Right forelimb (tissue), 1 donor: ENCODE measurements around the gene HBG1.

Experiments
- DNase-seq: peaks from one replicate; pipeline ENCODE4 v3.0.0-alpha.2; 2018

Gene HBG1

DNA sequence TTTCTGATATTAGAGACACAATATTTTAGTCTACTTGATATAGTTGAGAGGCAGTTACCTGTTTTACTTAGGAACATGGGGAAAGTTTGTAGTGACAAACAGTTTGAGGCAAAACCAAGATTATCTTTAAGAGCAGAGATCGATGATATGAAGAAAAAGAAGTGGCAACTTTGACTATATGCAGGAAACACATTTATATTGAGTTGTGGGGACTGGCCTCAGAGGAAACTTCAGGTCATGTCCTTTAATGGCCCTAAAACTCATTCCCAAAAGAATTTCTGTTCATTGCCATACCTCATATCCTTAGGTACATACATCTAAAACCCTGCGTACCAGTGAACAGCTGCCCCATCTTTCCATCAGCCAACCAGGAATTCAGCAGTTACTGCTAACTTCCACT, 4.5 kb downstream of the HBG1 start:
- no peak for DNase-seq

DNA sequence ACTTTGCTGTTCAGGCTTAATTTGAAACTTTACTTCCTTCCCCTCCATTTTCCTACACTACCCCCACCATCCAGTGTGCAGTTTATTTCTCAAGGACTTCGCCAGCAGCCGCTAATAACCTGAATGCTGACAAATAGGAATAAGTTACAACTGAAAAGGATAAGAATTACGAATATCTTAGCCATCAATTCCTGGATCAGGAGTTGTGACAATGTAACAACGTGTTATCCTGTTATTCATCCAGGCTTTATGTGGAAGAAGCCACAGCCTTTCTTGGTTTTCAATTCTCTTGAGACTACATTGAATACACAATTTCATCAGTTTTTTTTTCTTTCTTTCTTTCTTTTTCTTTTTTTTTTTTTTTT, 5.9 kb downstream of the HBG1 start:
- DNase-seq, result no peak

DNA sequence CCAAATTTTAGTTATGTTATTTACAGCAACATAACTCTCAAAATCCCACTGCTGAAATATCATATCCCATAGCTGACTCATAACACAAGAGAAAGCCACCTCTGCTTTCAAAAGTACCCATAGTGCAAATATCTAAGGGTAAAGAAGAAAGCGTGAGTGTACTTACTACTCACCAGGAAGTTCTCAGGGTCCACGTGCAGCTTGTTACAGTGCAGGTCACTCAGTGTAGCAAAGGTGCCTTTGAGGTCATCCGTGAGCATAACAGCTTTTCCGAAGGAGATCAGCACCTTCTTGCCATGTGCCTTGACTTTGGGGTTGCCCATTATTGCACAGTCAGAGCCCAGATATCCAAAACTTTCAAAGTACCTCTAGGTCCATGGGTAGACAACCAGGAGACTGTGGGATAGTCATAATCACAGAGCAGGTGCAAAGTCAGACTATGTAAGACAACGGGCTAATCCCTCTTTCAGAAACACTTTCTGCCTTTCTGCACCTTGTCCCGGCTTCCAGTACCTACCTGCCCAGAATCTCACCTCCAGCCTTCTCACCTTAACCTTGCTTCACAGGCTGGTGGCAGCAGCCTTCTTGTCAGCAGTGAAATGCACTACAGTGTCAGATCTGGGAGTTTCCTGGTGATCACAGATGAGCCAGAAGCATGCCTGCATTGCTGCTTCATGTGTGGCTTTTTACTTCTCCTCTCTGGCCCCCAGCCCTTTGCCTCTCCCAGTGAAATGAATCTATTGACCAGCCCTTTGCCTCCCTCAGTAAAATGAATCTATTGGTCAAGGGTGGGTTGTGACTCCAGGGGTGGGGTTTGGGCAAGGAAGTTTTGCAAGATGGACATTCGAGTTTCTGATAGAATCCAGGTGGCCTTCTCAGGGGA, 6.5 kb downstream of the HBG1 start:
- no peak for DNase-seq

DNA sequence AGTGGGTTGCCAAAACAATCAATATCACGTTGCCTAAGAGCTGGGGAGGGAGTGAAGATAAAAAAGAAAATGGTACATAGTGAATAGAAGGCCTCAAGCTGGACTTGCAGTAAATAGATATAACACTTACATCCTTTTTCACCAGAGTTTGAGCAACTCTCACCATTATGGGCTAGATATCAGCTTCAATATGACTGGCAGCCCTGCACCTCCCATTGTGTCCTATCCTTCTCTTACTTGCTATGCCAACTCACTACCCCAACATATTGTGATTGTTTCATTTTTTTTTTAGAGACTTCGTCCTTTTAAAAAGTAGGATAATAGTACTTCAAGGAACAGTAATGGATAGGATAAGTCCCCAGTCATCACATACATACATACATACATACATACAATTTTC, 7.4 kb downstream of the HBG1 start:
- DNase-seq, result no peak

DNA sequence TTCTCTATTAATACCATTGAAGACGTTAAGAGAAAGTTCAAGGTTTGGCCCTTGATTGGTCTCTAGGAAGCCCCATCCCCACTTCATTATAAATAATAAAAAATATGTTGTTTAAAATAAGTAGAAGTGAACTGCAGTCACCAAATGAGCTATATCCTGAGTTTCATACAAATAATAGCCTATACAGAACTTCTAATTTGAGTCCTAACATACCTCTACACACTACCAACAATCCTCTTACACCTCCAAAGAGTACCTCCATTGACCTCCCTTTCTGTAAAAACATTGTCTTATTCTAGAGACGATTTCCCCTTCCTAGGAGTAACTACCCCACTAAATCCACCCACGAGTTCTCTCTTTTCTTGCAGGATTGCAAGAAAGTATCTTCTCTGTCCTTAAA, 8.2 kb downstream of the HBG1 start:
- DNase-seq, result no peak

DNA sequence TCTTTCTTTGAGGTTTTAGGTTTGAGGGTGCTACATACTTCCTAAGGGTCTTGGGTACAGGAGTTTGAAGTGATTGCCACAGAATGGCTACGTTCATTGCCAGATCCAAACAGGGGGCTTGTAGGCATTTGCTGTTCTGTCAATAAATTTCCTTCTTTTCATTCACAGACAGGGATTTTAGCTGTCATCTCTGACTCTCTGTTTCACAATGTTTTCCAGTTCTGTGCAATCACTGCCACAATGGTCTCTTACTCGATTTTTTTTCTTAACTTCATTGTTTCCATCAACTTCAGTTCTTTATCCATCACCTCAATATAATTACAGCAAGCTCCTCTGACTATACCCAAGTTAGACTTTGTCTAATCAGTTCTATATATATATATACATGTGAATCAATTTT, 9.2 kb downstream of the HBG1 start:
- DNase-seq, result no peak

DNA sequence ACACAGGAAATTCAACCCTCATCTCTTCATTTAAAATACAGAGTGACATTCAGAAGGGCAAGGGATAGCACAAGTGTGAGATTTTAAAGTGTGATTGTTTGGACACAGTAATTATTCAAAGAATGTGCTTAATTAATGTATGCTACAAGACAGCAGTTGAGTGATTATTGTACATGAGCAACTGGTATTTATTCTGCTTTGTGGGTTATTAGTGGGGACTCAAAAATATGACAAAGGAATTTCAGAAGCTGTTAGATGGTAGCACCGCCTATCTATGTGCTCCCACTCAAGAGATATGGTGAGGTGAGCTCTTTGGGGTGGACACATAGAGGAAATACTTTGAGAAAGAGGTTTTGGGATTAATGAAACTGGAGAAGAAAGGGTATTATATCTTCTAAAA, 9.6 kb downstream of the HBG1 start:
- DNase-seq, result no peak

DNA sequence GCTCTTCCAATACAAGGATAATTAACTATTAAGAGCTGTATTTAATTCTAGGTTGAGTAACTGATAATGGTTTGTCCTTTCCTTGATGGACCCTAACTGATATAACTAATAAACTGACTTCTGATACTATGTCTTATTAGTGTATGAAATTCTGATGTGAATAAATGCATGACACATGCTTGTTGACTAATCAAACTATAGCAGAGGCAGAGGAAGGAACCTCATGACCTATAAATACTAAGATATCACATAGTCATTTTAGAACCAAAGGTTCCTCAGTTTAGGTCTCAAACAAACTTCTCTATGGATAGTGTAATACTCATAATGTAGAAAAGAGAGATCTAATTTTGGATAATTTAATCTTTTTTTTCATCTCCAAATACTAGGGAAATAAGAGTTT, 10.6 kb downstream of the HBG1 start:
- DNase-seq, result no peak

DNA sequence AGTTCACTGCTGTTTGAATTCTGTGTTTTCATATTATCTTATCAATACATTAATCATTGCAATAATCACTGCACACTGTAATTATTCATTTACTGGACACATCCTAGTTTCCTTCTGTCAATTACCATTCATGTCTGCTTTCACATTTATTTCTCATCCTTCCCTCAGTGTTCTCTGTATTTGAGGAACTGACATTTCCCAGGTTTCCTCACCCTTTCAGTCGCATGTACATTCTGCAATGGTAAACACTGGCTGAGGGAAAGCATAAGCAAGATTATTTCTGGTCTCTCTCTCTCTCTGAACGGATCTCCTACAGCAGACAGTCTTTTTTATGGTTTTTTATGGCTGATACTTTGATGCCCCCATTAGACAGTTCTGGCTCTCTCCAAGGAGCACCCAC, 11.2 kb downstream of the HBG1 start:
- no peak for DNase-seq

DNA sequence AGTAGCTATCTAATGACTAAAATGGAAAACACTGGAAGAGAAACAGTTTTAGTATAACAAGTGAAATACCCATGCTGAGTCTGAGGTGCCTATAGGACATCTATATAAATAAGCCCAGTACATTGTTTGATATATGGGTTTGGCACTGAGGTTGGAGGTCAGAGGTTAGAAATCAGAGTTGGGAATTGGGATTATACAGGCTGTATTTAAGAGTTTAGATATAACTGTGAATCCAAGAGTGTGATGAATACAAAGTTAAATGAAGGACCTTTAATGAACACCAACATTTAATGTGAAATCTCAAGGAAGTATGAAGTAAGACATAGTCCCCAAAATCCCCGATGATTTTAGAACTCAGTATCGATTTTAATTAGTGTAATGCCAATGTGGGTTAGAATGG, 12.2 kb downstream of the HBG1 start:
- DNase-seq, result no peak

DNA sequence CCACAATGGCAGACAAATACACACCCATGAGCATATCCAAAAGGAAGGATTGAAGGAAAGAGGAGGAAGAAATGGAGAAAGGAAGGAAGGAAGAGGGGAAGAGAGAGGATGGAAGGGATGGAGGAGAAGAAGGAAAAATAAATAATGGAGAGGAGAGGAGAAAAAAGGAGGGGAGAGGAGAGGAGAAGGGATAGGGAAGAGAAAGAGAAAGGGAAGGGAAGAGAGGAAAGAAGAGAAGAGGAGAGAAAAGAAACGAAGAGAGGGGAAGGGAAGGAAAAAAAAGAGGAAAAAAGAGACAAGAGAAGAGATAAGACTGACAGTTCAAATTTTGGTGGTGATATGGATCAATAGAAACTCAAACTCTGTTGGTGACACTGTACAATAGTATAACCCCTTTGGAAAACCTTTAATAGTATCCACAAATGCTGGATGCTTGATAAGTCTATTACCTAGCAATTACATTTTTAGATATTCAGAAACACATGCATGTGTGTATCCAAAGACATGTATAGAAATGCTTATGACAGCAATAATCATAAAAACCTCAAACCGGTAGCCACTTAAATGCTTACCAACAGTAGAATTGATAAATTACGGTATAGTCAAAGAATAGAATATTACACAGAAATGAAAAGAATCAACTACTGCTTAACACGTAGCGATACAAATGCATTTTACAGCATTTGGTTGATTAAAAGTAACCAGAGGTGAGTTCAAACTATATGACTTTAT, 14.1 kb downstream of the HBG1 start:
- DNase-seq, result no peak

DNA sequence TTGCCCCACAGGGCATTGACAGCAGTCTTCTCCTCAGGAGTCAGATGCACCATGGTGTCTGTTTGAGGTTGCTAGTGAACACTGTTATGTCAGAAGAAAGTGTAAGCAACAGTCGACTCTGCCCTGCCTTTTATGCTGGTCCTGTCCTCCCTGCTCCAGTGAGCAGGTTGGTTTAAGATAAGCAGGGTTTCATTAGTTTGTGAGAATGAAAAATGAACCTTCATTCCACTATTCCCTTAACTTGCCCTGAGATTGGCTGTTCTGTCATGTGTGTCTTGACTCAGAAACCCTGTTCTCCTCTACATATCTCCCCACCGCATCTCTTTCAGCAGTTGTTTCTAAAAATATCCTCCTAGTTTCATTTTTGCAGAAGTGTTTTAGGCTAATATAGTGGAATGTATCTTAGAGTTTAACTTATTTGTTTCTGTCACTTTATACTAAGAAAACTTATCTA, 15.2 kb downstream of the HBG1 start, which contains the start of gene HBD:
Gene HBD (minus strand): TSS at position 103 of the 454 bp plus-strand sequence. CDS start 50 bp downstream, at position 53.
- no peak for DNase-seq

DNA sequence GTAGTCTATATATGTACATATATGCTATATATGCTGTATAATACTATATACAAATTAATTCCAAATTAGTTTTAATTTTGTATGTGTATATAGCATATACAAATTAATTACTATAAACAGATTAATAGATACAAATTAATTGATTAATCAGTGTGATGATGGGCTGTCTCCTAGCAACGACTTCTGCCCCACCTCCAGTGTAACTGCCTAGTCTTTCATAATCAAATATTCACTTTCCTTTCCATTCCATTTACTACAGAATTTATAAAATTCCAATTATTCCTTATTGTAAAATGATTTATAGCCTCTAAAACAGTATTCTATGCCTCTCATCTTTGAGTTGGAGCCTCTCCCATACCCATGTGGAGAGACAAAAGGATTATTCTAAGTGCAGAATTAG, 16.4 kb downstream of the HBG1 start:
- no peak for DNase-seq

DNA sequence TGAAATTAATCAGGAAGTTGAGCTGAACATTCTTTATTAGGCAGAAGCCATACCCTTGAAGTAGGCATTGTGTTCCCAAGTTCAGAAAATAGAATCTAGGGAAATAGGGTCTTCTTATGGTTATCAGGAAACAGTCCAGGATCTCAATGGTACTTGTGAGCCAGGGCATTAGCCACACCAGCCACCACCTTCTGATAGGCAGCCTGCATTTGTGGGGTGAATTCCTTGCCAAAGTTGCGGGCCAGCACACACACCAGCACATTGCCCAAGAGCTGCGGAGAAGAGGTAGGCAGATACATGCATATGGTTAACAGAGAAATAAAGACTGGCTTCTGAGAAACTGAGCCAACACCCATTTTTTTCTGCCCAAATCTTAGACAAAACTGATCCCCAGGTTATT, 16.8 kb downstream of the HBG1 start:
- DNase-seq, result no peak

DNA sequence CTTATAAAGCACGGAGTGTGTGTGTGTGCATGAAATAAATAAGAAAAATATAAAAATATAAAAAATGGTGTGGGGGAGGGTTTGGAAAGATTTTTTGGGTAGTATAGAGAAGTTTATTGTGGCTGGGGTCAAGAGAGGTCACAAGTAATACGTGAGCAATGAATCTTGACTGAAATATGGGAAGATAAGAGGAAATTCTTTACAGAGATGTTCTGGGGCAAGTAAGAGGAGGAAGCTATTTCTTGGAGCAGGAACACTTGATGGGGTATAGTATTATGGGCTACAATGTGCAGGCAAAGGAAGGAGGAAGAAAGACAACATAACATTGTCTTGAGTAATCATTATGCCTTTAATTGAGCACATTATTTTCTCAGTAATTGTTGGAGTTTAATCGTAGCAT, 17.5 kb downstream of the HBG1 start:
- DNase-seq, result no peak

DNA sequence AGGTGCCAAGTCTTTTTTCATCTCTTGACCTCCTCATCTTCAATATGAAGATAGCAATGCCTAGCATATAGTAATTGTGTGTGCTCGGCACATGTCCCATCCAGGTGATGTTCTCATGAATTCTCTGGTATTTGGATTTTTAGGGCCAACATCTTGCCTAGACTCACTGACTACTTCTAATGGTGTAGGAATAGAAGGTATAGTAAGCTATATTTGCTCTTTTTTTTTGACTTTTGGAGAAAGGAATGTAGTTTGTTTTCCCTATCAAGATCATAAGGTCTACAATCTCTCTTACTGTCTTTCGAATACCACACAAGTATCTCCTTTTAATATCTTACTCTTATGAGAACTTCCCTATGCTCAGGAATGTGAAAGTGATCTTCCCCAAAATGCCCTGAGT, 18.5 kb downstream of the HBG1 start:
- DNase-seq, result no peak

DNA sequence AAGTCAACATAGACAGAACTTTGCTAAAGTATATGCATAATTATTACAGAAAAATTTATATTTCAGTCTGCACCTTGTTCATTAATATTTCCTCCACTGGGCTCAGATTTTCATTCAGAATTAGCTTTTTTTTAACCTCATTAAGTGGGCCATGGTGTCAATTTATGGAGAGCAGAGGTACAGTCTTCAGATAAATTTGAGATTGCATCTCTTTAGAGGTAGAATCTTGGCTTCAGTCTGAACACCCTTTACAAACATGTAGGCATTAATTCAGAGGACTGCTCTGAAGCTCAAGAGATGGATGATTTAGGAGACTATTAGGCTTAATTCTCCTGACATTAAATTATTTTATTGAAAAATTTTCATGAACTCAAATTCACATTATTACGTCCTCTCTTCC, 19.4 kb downstream of the HBG1 start:
- no peak for DNase-seq

DNA sequence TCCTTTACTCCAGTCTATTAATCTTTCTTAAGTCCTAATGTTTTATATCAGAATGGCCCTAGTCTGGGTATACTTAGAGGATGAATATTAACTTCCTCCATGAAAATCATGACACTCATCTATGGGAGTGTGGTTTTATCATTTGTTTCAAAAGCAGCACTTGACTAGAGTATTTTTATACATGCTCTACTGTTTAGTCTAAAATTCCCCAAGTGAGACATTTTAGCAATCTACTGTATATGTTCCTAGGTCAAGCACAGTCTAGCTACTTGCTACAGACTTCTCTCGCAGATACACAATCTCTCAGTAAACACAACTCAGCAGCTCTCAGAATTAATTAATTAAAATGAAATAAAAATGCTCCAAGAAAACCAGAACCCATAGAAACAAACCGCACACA, 19.9 kb downstream of the HBG1 start:
- no peak for DNase-seq

DNA sequence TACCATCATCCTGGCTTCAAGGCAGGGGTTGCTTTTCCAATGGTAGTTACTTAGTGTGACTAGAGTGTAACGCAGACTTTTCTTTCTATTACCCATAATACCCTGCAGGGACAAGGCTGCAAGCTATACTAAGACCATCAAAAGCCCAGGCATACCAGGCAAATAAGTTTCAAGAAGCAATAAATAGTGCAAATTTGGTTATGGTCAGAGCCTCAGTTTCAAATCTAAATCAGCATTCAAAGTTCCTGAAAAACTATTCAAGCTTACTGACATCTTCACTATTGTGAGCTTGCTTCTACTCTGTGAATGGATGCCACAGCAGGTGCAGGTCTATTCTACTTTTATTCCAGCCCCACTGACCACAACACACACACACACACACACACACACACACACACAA, 20.3 kb downstream of the HBG1 start:
- DNase-seq, result no peak

DNA sequence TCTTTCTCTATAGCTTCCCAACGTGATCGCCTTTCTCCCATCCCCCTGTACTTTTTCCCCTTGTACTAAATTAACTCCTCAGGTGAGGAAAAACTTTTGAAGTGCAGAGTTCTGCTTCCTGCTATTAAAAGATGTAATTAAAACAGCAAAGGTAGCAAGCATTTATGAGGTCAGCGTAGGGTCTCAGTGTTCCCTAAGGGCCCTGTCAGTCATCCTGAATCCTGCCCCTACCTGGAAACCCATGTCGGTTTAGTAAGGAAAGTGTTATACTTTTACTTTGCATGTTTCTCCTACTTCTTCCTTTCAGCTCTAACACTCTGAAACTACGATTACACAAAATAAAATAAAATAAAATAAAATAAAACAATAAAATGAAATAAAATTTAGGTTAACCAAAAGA, 21.5 kb downstream of the HBG1 start:
- DNase-seq, result no peak

DNA sequence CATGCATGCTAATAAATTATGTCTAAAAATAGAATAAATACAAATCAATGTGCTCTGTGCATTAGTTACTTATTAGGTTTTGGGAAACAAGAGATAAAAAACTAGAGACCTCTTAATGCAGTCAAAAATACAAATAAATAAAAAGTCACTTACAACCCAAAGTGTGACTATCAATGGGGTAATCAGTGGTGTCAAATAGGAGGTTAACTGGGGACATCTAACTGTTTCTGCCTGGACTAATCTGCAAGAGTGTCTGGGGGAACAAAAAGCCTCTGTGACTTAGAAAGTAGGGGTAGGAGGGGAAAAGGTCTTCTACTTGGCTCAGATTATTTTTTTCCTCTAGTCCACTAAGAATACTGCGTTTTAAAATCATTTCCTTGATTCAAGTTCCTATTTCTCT, 22.0 kb downstream of the HBG1 start:
- no peak for DNase-seq

DNA sequence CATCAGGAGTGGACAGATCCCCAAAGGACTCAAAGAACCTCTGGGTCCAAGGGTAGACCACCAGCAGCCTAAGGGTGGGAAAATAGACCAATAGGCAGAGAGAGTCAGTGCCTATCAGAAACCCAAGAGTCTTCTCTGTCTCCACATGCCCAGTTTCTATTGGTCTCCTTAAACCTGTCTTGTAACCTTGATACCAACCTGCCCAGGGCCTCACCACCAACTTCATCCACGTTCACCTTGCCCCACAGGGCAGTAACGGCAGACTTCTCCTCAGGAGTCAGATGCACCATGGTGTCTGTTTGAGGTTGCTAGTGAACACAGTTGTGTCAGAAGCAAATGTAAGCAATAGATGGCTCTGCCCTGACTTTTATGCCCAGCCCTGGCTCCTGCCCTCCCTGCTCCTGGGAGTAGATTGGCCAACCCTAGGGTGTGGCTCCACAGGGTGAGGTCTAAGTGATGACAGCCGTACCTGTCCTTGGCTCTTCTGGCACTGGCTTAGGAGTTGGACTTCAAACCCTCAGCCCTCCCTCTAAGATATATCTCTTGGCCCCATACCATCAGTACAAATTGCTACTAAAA, 22.8 kb downstream of the HBG1 start, which contains the start of gene HBB:
Gene HBB (minus strand): TSS at position 340 of the 579 bp plus-strand sequence. CDS start 50 bp downstream, at position 290.
- DNase-seq, result no peak

DNA sequence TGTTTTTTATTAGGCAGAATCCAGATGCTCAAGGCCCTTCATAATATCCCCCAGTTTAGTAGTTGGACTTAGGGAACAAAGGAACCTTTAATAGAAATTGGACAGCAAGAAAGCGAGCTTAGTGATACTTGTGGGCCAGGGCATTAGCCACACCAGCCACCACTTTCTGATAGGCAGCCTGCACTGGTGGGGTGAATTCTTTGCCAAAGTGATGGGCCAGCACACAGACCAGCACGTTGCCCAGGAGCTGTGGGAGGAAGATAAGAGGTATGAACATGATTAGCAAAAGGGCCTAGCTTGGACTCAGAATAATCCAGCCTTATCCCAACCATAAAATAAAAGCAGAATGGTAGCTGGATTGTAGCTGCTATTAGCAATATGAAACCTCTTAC, 24.2 kb downstream of the HBG1 start:
- DNase-seq, result no peak
